Inferior parietal cortex (tissue), 1 donor: ENCODE measurements around the gene CCDC152.

Source experiments
- DNase-seq: peaks from one replicate; pipeline ENCODE4 v3.0.0-alpha.2; 2016; ENCODE audit errors: extremely low spot score

CCDC152 gene

DNA sequence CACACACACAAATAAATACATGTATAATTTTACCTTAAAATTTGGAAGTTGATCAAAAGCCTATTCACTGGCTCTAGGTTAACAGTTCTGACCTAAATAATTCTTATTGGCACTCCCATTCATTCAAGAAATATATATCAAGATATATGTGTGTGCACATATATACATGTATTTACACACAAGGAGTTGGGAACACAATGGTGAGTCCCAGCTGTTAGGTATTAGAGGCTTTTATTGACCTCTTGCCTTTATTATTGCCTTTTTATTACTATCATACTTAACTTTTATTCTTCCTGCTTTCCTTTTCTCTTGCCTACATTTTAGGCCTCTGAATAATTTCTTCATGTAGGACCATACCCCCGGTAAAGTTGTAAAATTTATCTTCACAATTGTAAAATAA, 25.0 kb downstream of the CCDC152 start:
- DNase-seq, result no peak

GRCh38 chr5:42784132-42784531, 27.5 kb downstream of the CCDC152 start:
- DNase-seq, result no peak

GRCh38 chr5:42785756-42786155, 29.1 kb downstream of the CCDC152 start:
- no peak for DNase-seq

DNA sequence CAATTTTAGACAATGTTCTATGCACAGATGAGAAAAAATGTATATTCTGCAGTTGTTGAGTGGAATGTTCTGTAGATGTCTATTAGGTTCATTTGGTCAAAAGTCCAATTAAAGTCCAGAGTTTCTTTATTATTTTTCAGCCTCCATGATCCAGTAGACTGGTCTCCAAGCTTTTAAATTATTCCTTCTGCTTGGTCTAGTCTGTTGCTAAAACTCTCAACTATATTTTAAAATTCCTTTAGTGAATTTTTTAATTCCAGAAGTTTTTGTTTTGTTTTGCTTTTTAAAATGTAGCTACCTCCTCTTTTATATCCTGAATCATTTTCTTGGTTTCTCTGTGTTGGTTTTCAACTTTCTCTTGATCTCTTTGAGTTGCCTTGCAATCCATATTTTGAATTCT, 30.5 kb downstream of the CCDC152 start:
- DNase-seq, result no peak

DNA sequence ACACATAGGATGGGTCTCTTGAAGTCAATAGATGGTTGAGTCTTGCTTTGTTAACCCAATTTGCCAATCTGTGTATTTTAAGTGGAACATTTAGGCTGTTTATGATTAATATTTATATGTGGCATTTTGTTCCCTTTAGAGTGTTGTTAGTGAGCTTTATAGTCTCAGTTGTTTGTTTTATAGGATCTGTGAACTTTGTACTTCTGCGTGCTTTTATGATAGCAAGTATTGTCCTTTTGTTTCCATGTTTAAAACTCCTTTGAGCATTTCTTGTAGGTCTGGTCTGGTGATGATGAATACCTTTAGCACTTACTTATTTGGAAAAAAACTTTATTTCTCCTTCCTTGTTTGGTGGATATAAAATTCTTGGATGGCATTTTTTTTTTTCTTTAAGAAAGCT, 31.2 kb downstream of the CCDC152 start:
- DNase-seq, result no peak

DNA sequence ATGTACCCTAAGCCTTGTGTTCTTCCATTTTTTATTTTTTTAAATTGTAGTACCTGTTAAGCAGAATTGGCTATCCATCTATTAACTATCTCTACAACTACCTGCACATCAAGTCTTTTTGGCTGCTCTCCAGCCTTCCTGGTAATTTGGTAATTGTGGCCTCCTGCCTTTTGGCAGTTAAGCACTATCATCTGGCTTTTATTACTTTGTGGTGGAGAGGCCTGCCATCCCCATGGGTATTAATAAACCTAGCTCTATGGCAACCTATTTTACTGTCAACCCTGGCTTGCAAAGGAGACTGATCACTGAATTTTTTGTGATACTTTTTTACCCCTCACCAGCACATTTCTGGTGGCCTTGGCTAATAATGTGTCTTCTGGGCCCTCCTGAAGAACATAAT, 34.5 kb downstream of the CCDC152 start:
- no peak for DNase-seq

DNA sequence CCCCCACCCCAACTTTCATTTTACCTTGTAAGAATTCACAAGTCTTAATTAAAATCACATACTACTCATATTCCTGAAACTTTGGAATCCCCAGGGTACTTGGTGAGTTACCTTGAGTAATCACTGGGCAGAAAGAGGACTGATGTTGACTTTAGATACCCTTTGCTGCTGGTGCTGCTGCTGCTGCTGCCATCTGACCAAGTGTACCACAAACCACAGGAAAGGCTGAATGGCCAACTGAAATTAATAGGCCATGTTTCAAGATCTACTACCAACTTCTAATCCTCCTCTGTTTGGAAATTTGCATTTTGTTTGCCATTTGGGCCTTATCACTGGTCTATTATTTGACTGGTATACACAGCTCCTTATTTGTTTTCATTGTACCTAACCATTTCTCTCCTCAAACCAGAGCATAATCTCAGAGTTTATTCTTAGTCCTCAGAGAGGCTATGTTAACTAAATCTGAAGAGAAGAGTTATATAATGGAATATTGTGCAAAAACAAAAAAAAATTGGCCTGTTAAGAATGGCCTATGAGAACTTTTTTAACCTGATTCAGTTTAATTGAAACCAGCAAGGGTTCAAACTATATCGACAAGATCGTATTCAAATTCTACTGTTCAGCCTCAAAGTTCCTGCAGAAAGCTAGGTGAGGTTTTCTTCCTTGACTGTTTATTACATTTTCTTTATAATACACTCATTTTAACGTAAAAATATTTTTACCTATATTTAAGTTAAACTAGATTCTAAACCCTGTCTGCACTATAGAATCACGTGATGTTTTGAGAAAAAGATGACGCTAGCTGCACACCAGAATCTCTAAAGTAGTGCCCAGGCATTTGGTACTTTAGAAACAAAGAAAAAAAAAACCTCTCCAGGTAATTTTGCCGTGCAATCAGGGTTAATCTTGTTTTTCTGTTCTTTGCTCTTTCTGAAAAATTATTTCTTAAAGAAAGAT, 41.9 kb downstream of the CCDC152 start:
- no peak for DNase-seq

- no peak for DNase-seq
Measured at GRCh38 chr5:42799241-42799608, 42.6 kb downstream of the CCDC152 start.

DNA sequence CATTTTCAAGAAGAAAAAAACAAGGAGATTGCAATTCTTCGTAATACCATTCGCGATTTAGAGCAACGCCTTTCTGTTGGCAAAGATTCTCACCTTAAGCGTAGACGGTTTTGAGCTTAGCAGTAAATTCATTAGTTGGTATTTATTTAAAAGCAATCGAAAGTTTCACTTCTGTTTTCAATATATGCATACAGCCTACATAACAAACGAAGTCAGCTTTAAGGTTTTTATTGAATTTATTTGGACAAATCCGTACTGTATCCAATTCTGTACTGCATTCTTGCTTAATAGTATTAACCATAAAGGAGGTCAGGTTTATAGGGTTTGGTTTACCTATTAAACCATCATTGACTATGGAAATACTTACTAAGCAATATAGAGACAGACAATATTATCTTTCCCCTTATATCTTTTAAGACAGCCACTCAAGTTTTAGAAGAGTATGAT, 43.1 kb downstream of the CCDC152 start:
- DNase-seq, result no peak

- no peak for DNase-seq
Measured at GRCh38 chr5:42800748-42801330, 44.2 kb downstream of the CCDC152 start.

DNA sequence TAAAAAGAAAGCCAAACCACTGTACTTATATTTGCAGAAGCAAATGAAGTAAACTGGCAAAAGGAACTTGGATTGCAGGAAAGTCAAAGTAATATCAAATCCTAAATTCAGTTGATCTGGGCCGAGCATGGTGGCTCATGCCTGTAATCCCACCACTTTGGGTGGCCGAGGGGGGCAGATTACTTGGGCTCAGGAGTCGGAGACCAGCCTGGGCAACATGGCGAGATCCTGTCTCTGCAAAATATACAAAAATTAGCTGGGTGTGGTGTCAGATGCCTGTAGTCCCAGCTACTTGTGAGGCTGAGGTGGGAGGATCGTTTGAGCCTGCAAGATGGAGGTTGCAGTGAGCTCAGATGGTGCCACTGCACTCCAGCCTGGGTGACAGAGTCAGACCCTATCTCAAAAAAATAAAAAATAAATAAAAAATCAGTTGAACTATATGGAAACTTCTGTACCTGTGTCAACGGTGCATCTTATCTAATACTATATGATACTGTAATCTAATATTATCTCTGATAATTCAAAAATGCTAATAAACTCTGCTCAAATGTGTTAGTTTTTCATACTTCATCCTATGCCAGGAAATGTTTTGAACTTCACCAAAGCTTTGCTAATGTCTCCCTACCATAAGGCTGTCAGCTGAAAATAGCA, 45.0 kb downstream of the CCDC152 start:
- no peak for DNase-seq

DNA sequence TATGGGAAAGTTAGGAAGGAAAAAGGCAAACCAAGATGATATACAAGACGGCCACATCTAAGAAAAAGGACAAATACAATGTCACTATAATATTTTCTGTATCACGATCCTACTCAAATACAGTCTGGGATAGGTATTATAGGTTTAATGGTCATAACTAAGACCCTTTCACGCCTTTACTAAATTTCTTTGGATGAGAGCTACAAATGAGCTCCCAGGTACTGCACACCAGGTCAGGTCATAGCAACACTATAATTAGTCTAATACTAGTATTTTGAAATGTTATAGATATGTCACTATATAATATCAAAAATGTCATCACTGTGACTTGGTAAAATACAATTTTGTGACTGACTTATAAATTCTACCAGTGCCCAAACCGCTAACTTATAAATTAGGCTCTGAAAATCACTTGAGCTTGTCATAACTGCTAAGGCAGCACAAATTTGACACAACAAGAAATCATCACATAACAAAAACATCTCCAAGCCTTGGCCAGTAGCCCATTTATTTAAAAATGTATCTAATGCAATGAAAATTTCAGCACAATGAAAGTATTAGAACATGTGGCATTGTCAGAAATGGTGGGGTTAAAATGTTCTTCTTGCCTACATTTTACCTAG, 48.2 kb downstream of the CCDC152 start:
- no peak for DNase-seq

DNA sequence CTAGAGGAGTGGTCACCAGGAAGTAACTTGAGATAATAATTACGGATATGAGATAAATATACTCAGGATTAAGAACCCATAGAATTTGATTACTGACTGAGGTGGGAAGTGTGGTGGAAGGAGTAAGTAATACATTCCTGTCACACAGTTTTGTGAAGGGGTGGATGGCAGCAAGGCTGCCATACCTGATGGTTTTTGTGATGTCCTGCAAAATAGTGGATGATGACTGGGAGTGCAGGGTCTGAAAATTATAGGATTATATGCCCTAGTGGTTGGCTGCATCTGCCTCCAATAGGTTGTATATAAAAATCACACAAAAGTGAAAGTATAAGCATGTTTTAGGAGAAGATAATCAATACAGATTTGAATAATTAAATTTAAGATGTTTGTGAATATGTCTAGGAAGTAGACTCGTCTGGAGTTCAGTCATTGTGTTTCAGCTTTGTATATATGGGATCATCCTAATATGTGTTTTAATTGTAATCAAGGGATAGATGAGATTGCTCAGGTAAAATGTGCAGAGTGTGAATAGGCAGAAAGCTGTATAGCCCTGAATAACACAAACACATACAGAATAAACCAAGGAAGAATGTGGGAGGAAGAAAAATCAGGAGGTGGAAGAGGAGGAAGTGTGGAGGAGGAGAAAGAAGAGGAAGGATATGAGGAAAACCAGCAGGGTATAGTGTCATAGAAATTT, 49.5 kb downstream of the CCDC152 start:
- no peak for DNase-seq

DNA sequence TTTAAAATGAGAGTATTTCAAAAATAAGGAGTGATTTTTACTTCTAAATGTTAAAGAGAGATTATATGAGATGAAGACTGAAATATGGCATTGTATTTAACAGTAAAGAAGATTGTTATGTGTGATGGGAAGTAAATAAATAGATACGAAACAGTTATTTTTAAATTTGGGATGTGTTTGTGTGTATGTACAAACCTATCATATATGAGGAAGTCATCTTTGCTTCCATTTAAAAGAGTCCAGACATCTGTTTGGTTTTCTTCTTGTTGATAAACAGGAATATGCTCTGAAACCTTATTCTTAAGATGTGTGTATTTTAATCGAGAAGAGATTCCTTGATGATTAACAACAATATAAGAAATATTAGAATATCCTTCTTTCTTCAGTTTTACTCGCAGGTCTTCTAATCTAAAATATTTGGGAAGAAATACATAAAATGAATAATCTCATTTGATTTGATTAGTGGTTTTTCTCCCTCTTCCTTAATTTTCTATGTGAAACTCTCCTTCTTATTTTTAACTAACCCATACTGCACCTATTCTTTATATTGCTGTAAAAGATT, 50.2 kb downstream of the CCDC152 start:
- no peak for DNase-seq

- DNase-seq, result peak; percentile 57
Measured at GRCh38 chr5:42807722-42808447, 51.3 kb downstream of the CCDC152 start.

- no peak for DNase-seq
Measured at GRCh38 chr5:42808888-42809611, 52.4 kb downstream of the CCDC152 start.

GRCh38 chr5:42810834-42811590, 54.4 kb downstream of the CCDC152 start:
- no peak for DNase-seq

- DNase-seq, result peak; percentile 80
Measured at GRCh38 chr5:42811591-42812446, 55.2 kb downstream of the CCDC152 start, which contains the start of gene SELENOP. Gene SELENOP, minus strand, starts transcription at chr5:42811892. Its CDS starts 3,539 bp downstream, at chr5:42808353.
